SU-DHL-6 (cell line): ENCODE data around the gene TMEM163.

Source experiments
- H2AFZ ChIP-seq: fragments of 200-600 bp; sonication (generic); 2 replicates; pipeline ENCODE4 v1.6.1; 2014; ENCODE audit warnings: low read depth, mild to moderate bottlenecking, moderate library complexity, mixed read lengths, antibody characterized with exemption, low read length; ENCODE audit not compliant: severe bottlenecking
- H3F3A ChIP-seq: fragments of 200-600 bp; shearing (Covaris generic); 2 replicates; pipeline ENCODE4 v1.6.0; 2016; ENCODE audit warnings: antibody characterized with exemption, mild to moderate bottlenecking; ENCODE audit not compliant: insufficient read depth
- H3K27ac ChIP-seq: fragments of 200-600 bp; sonication (generic); 2 replicates; pipeline ENCODE4 v1.5.1; 2016; ENCODE audit warnings: low read depth, mild to moderate bottlenecking, low read length, moderate library complexity, mixed read lengths
- H3K27me3 ChIP-seq: fragments of 200-600 bp; sonication (generic), shearing (Covaris generic); 2 replicates; pipeline ENCODE4 v1.6.0; 2014; ENCODE audit warnings: mild to moderate bottlenecking, low read length
- H3K36me3 ChIP-seq: fragments of 200-600 bp; sonication (generic); 2 replicates; pipeline ENCODE4 v1.6.1; 2014; ENCODE audit warnings: mild to moderate bottlenecking, low read length, mixed read lengths
- H3K4me2 ChIP-seq: fragments of 300-600, 200-600 bp; shearing (Covaris generic), sonication (generic); 2 replicates; pipeline ENCODE4 v1.6.0; 2014; ENCODE audit warnings: low read length, low read depth, mild to moderate bottlenecking; ENCODE audit not compliant: poor library complexity, severe bottlenecking
- H3K4me3 ChIP-seq: fragments of 200-600 bp; sonication (generic); 2 replicates; pipeline ENCODE4 v1.5.1; 2014; ENCODE audit warnings: antibody characterized with exemption, low read length, mild to moderate bottlenecking, mixed read lengths; ENCODE audit not compliant: insufficient read depth, poor library complexity, severe bottlenecking
- H3K79me2 ChIP-seq: fragments of 200-600 bp; sonication (generic); 2 replicates; pipeline ENCODE4 v1.6.1; 2014; ENCODE audit warnings: mild to moderate bottlenecking, low read length, moderate library complexity; ENCODE audit not compliant: insufficient read depth
- H3K9ac ChIP-seq: fragments of 200-600 bp; sonication (generic); 2 replicates; pipeline ENCODE4 v1.7.0; 2014; ENCODE audit warnings: mild to moderate bottlenecking, low read length
- H3K9me2 ChIP-seq: fragments of 200-600 bp; sonication (generic); replicated peaks from 2 replicates; pipeline ENCODE4 v1.6.1; 2014; ENCODE audit warnings: low read length; ENCODE audit not compliant: insufficient read depth
- H3K9me3 ChIP-seq: fragments of 200-600 bp; sonication (generic); 2 replicates; pipeline ENCODE4 v1.6.1; 2014; ENCODE audit warnings: low read length, mixed read lengths; ENCODE audit not compliant: insufficient read depth
- H4K20me1 ChIP-seq: fragments of 200-600 bp; sonication (generic); 2 replicates; pipeline ENCODE4 v1.6.1; 2014; ENCODE audit warnings: low read depth, mild to moderate bottlenecking, antibody characterized with exemption, low read length, moderate library complexity, mixed read lengths
- CTCF ChIP-seq: fragments of 200-600 bp; sonication (generic); IDR thresholded peaks from one replicate; pipeline ENCODE4 v1.5.1; 2017; ENCODE audit warnings: antibody characterized with exemption, mild to moderate bottlenecking, low read length, moderate library complexity; ENCODE audit not compliant: insufficient read depth, poor library complexity, severe bottlenecking
- EZH2phosphoT487 ChIP-seq: fragments of 200-600 bp; sonication (generic), shearing (Covaris generic); conservative IDR thresholded peaks from 2 replicates; pipeline ENCODE4 v1.6.1; 2018; ENCODE audit warnings: mild to moderate bottlenecking, antibody characterized with exemption, low read length, moderate library complexity, mixed read lengths

TMEM163 gene

GRCh38 chr2:134505446-134505845 lies 213.4 kb downstream of the TMEM163 start:
- Histone ChIP-seq H3K4me3 (no peak overlapping the region), H2AFZ (no peak overlapping the region), H3K9me2 (no peaks in the 10 kb centered on the region), H3K79me2 (no peaks in the 10 kb centered on the region), H3K27ac (no peak overlapping the region), H3K4me2 (no peak overlapping the region), H3K9me3 (no peaks in the 10 kb centered on the region), H3K27me3 (no peaks in the 10 kb centered on the region), H3K9ac (no peak overlapping the region), H3F3A (no peaks in the 10 kb centered on the region), H4K20me1 (no peaks in the 10 kb centered on the region), H3K36me3 (no peaks in the 10 kb centered on the region)
- TF ChIP-seq CTCF (no peak), EZH2phosphoT487 (no peak)

- H3K27ac ChIP-seq, result no peak overlapping the region
- H3K79me2 ChIP-seq, result no peaks in the 10 kb centered on the region
- no peaks in the 10 kb centered on the region for H3K27me3 ChIP-seq
These were observed 214.0 kb downstream of the TMEM163 start for GRCh38 chr2:134504586-134505336.

GRCh38 chr2:134502104-134502503 lies 216.7 kb downstream of the TMEM163 start:
- Histone ChIP-seq H3K9ac (no peak overlapping the region), H3K79me2 (no peaks in the 10 kb centered on the region), H3K36me3 (no peaks in the 10 kb centered on the region), H3F3A (no peaks in the 10 kb centered on the region), H3K27me3 (no peaks in the 10 kb centered on the region), H3K4me2 (no peak overlapping the region), H2AFZ (no peak overlapping the region), H3K9me3 (no peaks in the 10 kb centered on the region), H3K27ac (no peak overlapping the region), H4K20me1 (no peaks in the 10 kb centered on the region), H3K9me2 (no peaks in the 10 kb centered on the region), H3K4me3 (no peak overlapping the region)
- TF ChIP-seq EZH2phosphoT487, result no peak
- no peak for TF ChIP-seq CTCF

More at GRCh38 chr2:134504586-134505336, 214.0 kb downstream of the TMEM163 start:
- Histone ChIP-seq H3F3A (no peaks in the 10 kb centered on the region), H3K4me2 (no peak overlapping the region), H3K4me3 (no peak overlapping the region), H3K9ac (no peak overlapping the region), H3K9me2 (no peaks in the 10 kb centered on the region), H3K9me3 (no peaks in the 10 kb centered on the region), H3K36me3 (no peaks in the 10 kb centered on the region), H4K20me1 (no peaks in the 10 kb centered on the region), H2AFZ (no peak overlapping the region)
- TF ChIP-seq CTCF, result no peak
